SKM-1 (cell line): Measurements from ENCODE around the gene TRIM7.
"Not testable (repeated sequence)": the region's sequence is repeated elsewhere in the genome, so short reads cannot be mapped to it uniquely, and the experiment has no call there.

ENCODE experiments used
- DNase-seq: peaks from one replicate; lab custom pipeline; 2025; ENCODE audit not compliant: unreplicated experiment; lab: John Stamatoyannopoulos, UW

The TRIM7 gene

GRCh38 chr5:181193656-181194055, 11.3 kb downstream of the TRIM7 start:
- no peak for DNase-seq

GRCh38 chr5:181192337-181193046, 12.5 kb downstream of the TRIM7 start:
- no peak for DNase-seq

- no peak for DNase-seq
Observed at GRCh38 chr5:181191526-181192336, 13.3 kb downstream of the TRIM7 start.

- no peak for DNase-seq
Observed at GRCh38 chr5:181190711-181191525, 14.1 kb downstream of the TRIM7 start.

- DNase-seq, result no peak
Observed at GRCh38 chr5:181189962-181190710, 14.9 kb downstream of the TRIM7 start.

- DNase-seq, result no peak
Observed at GRCh38 chr5:181189363-181189961, 15.5 kb downstream of the TRIM7 start.

- no peak for DNase-seq
Observed at GRCh38 chr5:181188700-181189362, 16.2 kb downstream of the TRIM7 start.

- DNase-seq, result no peak
Observed at GRCh38 chr5:181187500-181188213, 17.3 kb downstream of the TRIM7 start.

- no peak for DNase-seq
Observed at GRCh38 chr5:181186986-181187499, 18.0 kb downstream of the TRIM7 start.

- DNase-seq, result no peak
Observed at GRCh38 chr5:181186022-181186421, 19.0 kb downstream of the TRIM7 start.

GRCh38 chr5:181185560-181185959, 19.4 kb downstream of the TRIM7 start:
- no peak for DNase-seq

GRCh38 chr5:181184845-181185216, 20.2 kb downstream of the TRIM7 start:
- no peak for DNase-seq

- no peak for DNase-seq
Observed at GRCh38 chr5:181182651-181183050, 22.3 kb downstream of the TRIM7 start.

GRCh38 chr5:181181650-181182565, 23.1 kb downstream of the TRIM7 start:
- DNase-seq, result no peak

GRCh38 chr5:181177559-181177958, 27.4 kb downstream of the TRIM7 start:
- DNase-seq, result not testable (repeated sequence)

GRCh38 chr5:181176254-181176952, 28.6 kb downstream of the TRIM7 start:
- DNase-seq, result no peak
